ENCODE data around the gene STK38.

STK38 gene

GRCh38 chr6:36580184-36580526, 32.9 kb upstream of the STK38 start:
- H3K79me2 ChIP-seq (ENCODE audit: insufficient read depth, low read length), result no peaks in the 10 kb centered on the region
- ATAC-seq (ENCODE audit: insufficient read depth, low read depth) (no peak), DNase-seq (no peak)
- 0 out of 2 replicates have a peak overlapping the region, but pooled peaks have one; percentile 55 for H2AFZ ChIP-seq (ENCODE audit: low read depth, low read length)
- H4K20me1 ChIP-seq (ENCODE audit: insufficient read depth, low read length), result no peaks in the 10 kb centered on the region
- H3K4me2 ChIP-seq (ENCODE audit: insufficient read depth, low read length), result no peak overlapping the region
- H3K27me3 ChIP-seq (ENCODE audit: insufficient read depth, low read length, poor library complexity), result no peaks in the 10 kb centered on the region
- H3K36me3 ChIP-seq (ENCODE audit: insufficient read depth, low read length), result no peaks in the 10 kb centered on the region
- H3K9ac ChIP-seq (ENCODE audit: low read depth, low read length), result no peak overlapping the region
- no peak overlapping the region for H3K4me3 ChIP-seq (ENCODE audit: low read depth in 1 of 2, low read length in 2 of 2)
- 0 out of 2 replicates have a peak, but pooled peaks cover 5% of the 10 kb centered on the region for H3K4me1 ChIP-seq (ENCODE audit: insufficient read depth, low read length)
- H3K9me3 ChIP-seq (ENCODE audit: insufficient read depth, low read length, severe bottlenecking), result no peaks in the 10 kb centered on the region
- TF ChIP-seq EZH2 (IDR thresholded peaks at IDR 0.05; ENCODE audit: borderline replicate concordance, low read depth, low read length, severe bottlenecking) (no peak), CTCF (IDR thresholded peaks at IDR 0.05; ENCODE audit: borderline replicate concordance, extremely low read depth, low read length, poor library complexity, severe bottlenecking) (no peak)
- no peak overlapping the region for H3K27ac ChIP-seq (ENCODE audit: low read length)

GRCh38 chr6:36578431-36578830, 31.2 kb upstream of the STK38 start:
- H4K20me1 ChIP-seq (ENCODE audit: insufficient read depth, low read length), result no peaks in the 10 kb centered on the region
- H3K79me2 ChIP-seq (ENCODE audit: insufficient read depth, low read length), result no peaks in the 10 kb centered on the region
- H3K27me3 ChIP-seq (ENCODE audit: insufficient read depth, low read length, poor library complexity), result no peaks in the 10 kb centered on the region
- ATAC-seq (ENCODE audit: insufficient read depth, low read depth) (no peak), DNase-seq (no peak)
- H3K9ac ChIP-seq (ENCODE audit: low read depth, low read length), result no peak overlapping the region
- H3K4me1 ChIP-seq (ENCODE audit: insufficient read depth, low read length), result 0 out of 2 replicates have a peak, but pooled peaks cover 5% of the 10 kb centered on the region
- no peak overlapping the region for H3K4me2 ChIP-seq (ENCODE audit: insufficient read depth, low read length)
- H3K27ac ChIP-seq (ENCODE audit: low read length), result no peak overlapping the region
- H2AFZ ChIP-seq (ENCODE audit: low read depth, low read length), result no peak overlapping the region
- no peak for TF ChIP-seq EZH2 (IDR thresholded peaks at IDR 0.05; ENCODE audit: borderline replicate concordance, low read depth, low read length, severe bottlenecking)
- TF ChIP-seq CTCF (IDR thresholded peaks at IDR 0.05; ENCODE audit: borderline replicate concordance, extremely low read depth, low read length, poor library complexity, severe bottlenecking), result no peak
- no peaks in the 10 kb centered on the region for H3K9me3 ChIP-seq (ENCODE audit: insufficient read depth, low read length, severe bottlenecking)
- no peak overlapping the region for H3K4me3 ChIP-seq (ENCODE audit: low read depth in 1 of 2, low read length in 2 of 2)
- no peaks in the 10 kb centered on the region for H3K36me3 ChIP-seq (ENCODE audit: insufficient read depth, low read length)

- TF ChIP-seq CTCF (IDR thresholded peaks at IDR 0.05; ENCODE audit: borderline replicate concordance, extremely low read depth, low read length, poor library complexity, severe bottlenecking), result no peak
- TF ChIP-seq EZH2 (IDR thresholded peaks at IDR 0.05; ENCODE audit: borderline replicate concordance, low read depth, low read length, severe bottlenecking), result no peak
- Histone ChIP-seq H3K27me3 (ENCODE audit: insufficient read depth, low read length, poor library complexity) (no peaks in the 10 kb centered on the region), H4K20me1 (ENCODE audit: insufficient read depth, low read length) (no peaks in the 10 kb centered on the region), H3K9ac (ENCODE audit: low read depth, low read length) (no peak overlapping the region), H3K4me1 (ENCODE audit: insufficient read depth, low read length) (0 out of 2 replicates have a peak, but pooled peaks cover 5% of the 10 kb centered on the region), H3K79me2 (ENCODE audit: insufficient read depth, low read length) (no peaks in the 10 kb centered on the region), H2AFZ (ENCODE audit: low read depth, low read length) (no peak overlapping the region), H3K4me3 (ENCODE audit: low read depth in 1 of 2, low read length in 2 of 2) (no peak overlapping the region), H3K9me3 (ENCODE audit: insufficient read depth, low read length, severe bottlenecking) (no peaks in the 10 kb centered on the region), H3K36me3 (ENCODE audit: insufficient read depth, low read length) (no peaks in the 10 kb centered on the region), H3K4me2 (ENCODE audit: insufficient read depth, low read length) (no peak overlapping the region), H3K27ac (ENCODE audit: low read length) (no peak overlapping the region)
- ATAC-seq (ENCODE audit: insufficient read depth, low read depth), result no peak
- no peak for DNase-seq
These were observed 30.8 kb upstream of the STK38 start for GRCh38 chr6:36578030-36578429.

- no peak overlapping the region for H3K27ac ChIP-seq (ENCODE audit: low read length)
- DNase-seq (no peak), ATAC-seq (ENCODE audit: insufficient read depth, low read depth) (no peak)
- H3K4me1 ChIP-seq (ENCODE audit: insufficient read depth, low read length), result 0 out of 2 replicates have a peak, but pooled peaks cover 5% of the 10 kb centered on the region
- H3K79me2 ChIP-seq (ENCODE audit: insufficient read depth, low read length), result no peaks in the 10 kb centered on the region
- H3K4me3 ChIP-seq (ENCODE audit: low read depth in 1 of 2, low read length in 2 of 2), result no peak overlapping the region
- H3K36me3 ChIP-seq (ENCODE audit: insufficient read depth, low read length), result no peaks in the 10 kb centered on the region
- no peaks in the 10 kb centered on the region for H3K9me3 ChIP-seq (ENCODE audit: insufficient read depth, low read length, severe bottlenecking)
- no peaks in the 10 kb centered on the region for H3K27me3 ChIP-seq (ENCODE audit: insufficient read depth, low read length, poor library complexity)
- H4K20me1 ChIP-seq (ENCODE audit: insufficient read depth, low read length), result no peaks in the 10 kb centered on the region
- H3K4me2 ChIP-seq (ENCODE audit: insufficient read depth, low read length), result no peak overlapping the region
- no peak overlapping the region for H3K9ac ChIP-seq (ENCODE audit: low read depth, low read length)
- TF ChIP-seq EZH2 (IDR thresholded peaks at IDR 0.05; ENCODE audit: borderline replicate concordance, low read depth, low read length, severe bottlenecking) (no peak), CTCF (IDR thresholded peaks at IDR 0.05; ENCODE audit: borderline replicate concordance, extremely low read depth, low read length, poor library complexity, severe bottlenecking) (no peak)
- no peak overlapping the region for H2AFZ ChIP-seq (ENCODE audit: low read depth, low read length)
These were observed 30.0 kb upstream of the STK38 start for GRCh38 chr6:36577301-36577700.
